Medulla oblongata (tissue), 1 donor: ENCODE measurements around the gene IFNL2.
"Not testable (repeated sequence)": the region's sequence is repeated elsewhere in the genome, so short reads cannot be mapped to it uniquely, and the experiment has no call there.

Experiments used
- DNase-seq: peaks from one replicate; pipeline ENCODE4 v3.0.0-alpha.2; 2015; ENCODE audit errors: extremely low spot score

Gene IFNL2

GRCh38 chr19:39268085-39268484 is at the start of gene IFNL2:
TSS of gene IFNL2 (plus strand) at chr19:39268396. CDS start at chr19:39268569, 173 bp downstream.
- DNase-seq, result not testable (repeated sequence)

- not testable (repeated sequence) for DNase-seq
Measured at GRCh38 chr19:39219108-39219507, 49.1 kb upstream of the IFNL2 start.

- DNase-seq, result no peak
Measured at GRCh38 chr19:39223703-39224279, 44.4 kb upstream of the IFNL2 start.

GRCh38 chr19:39224910-39225309 is 43.3 kb upstream of the IFNL2 start:
- DNase-seq, result no peak

GRCh38 chr19:39230096-39230764 is 38.0 kb upstream of the IFNL2 start:
- no peak for DNase-seq

- DNase-seq, result no peak
Measured at GRCh38 chr19:39232708-39233107, 35.5 kb upstream of the IFNL2 start.

GRCh38 chr19:39236527-39236926 is 31.7 kb upstream of the IFNL2 start:
- DNase-seq, result no peak

GRCh38 chr19:39237200-39238184 is 30.7 kb upstream of the IFNL2 start:
- DNase-seq, result no peak

GRCh38 chr19:39238209-39238608 is 30.0 kb upstream of the IFNL2 start:
- DNase-seq, result no peak

GRCh38 chr19:39238944-39239343 is 29.3 kb upstream of the IFNL2 start:
- no peak for DNase-seq

- no peak for DNase-seq
Measured at GRCh38 chr19:39240421-39240820, 27.8 kb upstream of the IFNL2 start.

GRCh38 chr19:39243741-39244140 is 24.5 kb upstream of the IFNL2 start:
- DNase-seq, result not testable (repeated sequence)

- not testable (repeated sequence) for DNase-seq
Measured at GRCh38 chr19:39244410-39245100, 23.6 kb upstream of the IFNL2 start, which contains the start of gene IFNL3. TSS of gene IFNL3 (minus strand) at chr19:39245006. CDS start at chr19:39244967, 39 bp downstream.

GRCh38 chr19:39245166-39245565 is 23.0 kb upstream of the IFNL2 start:
- not testable (repeated sequence) for DNase-seq

GRCh38 chr19:39246951-39247669 is 21.1 kb upstream of the IFNL2 start:
- no peak for DNase-seq

GRCh38 chr19:39247701-39248664 is 20.2 kb upstream of the IFNL2 start:
- DNase-seq, result no peak

GRCh38 chr19:39248806-39249205 is 19.4 kb upstream of the IFNL2 start, which contains the start of gene IFNL4:
TSS of gene IFNL4 (minus strand) at chr19:39248856.
- no peak for DNase-seq

GRCh38 chr19:39251081-39251480 is 17.1 kb upstream of the IFNL2 start:
- no peak for DNase-seq

GRCh38 chr19:39251846-39252245 is 16.4 kb upstream of the IFNL2 start:
- no peak for DNase-seq

GRCh38 chr19:39252458-39252857 is 15.7 kb upstream of the IFNL2 start:
- DNase-seq, result no peak
